Lung (tissue), 12 donors: Measurements from ENCODE around the gene DNASE2. TPM values are rescaled to one million over a fixed set of nuclear protein-coding genes. Genes with fewer than 3 reads are reported as not detected.
"Not testable (repeated sequence)": the region's sequence is repeated elsewhere in the genome, so short reads cannot be mapped to it uniquely, and the experiment has no call there.

ENCODE experiments used
- ATAC-seq: fragments of 200-7000 bp; cut with Tn5 transposase; one replicate; pipeline ENCODE4 v1.9.1; 2020; ENCODE audit warnings: moderate number of reproducible peaks; ENCODE audit not compliant: insufficient read depth, low FRiP score
- DNase-seq, 3 donors: peaks; one replicate each; pipeline ENCODE4 v3.0.0-alpha.2; 2013 to 2017
- H3K27ac ChIP-seq, 2 donors: one replicate each; pipeline ENCODE4 v1.5.1; 2013; ENCODE audit warnings: mild to moderate bottlenecking in 2 of 2, moderate library complexity in 2 of 2, control low read depth in 1 of 2, inconsistent platforms in 1 of 2, low read depth in 1 of 2, low read length in 1 of 2
- H3K27me3 ChIP-seq, 3 donors: one replicate each; pipeline ENCODE4 v1.5.1; 2013; ENCODE audit warnings: low read length in 2 of 3; ENCODE audit not compliant: control insufficient read depth in 3 of 3, insufficient read depth in 3 of 3
- H3K36me3 ChIP-seq, 4 donors: one replicate each; pipeline ENCODE4 v1.5.1; 2013; ENCODE audit warnings: low read length in 4 of 4, mild to moderate bottlenecking in 1 of 4, moderate library complexity in 1 of 4; ENCODE audit not compliant: control insufficient read depth in 4 of 4, insufficient read depth in 4 of 4
- H3K4me1 ChIP-seq, 5 donors: one replicate each; pipeline ENCODE4 v1.5.1; 2013; ENCODE audit warnings: low read length in 5 of 5, mild to moderate bottlenecking in 2 of 5, moderate library complexity in 1 of 5; ENCODE audit not compliant: control insufficient read depth in 5 of 5, insufficient read depth in 5 of 5
- H3K4me3 ChIP-seq: one replicate; pipeline ENCODE4 v1.5.1; 2013; ENCODE audit warnings: mild to moderate bottlenecking, control low read depth, moderate library complexity
- H3K9ac ChIP-seq, 2 donors: one replicate each; pipeline ENCODE4 v1.5.1; 2013; ENCODE audit warnings: low read length in 2 of 2, control low read depth in 1 of 2; ENCODE audit not compliant: insufficient read depth in 1 of 2
- H3K9me3 ChIP-seq, 4 donors: one replicate each; pipeline ENCODE4 v1.5.1; 2013; ENCODE audit warnings: low read length in 3 of 4, mild to moderate bottlenecking in 1 of 4, moderate library complexity in 1 of 4; ENCODE audit not compliant: control insufficient read depth in 4 of 4, insufficient read depth in 3 of 4
- WGBS, 2 donors: extraction: QIAGEN DNeasy Blood & Tissue Kit; methylation state at CpG; one replicate each; pipeline ENCODE4 v1.1.7; 2013; 5-methylcytosine and 5-hydroxymethylcytosine counted together
- polyA plus RNA-seq, 2 donors: library from polyadenylated mRNA; stranded (reverse); fragments of 200-250 nt; gene quantifications; one replicate each; pipeline ENCODE4 v1.2.1, GENCODE V29; 2013
- total RNA-seq, 2 donors: library from RNA; depleted of rRNA in 1 of 2; stranded (reverse); fragments of >200 nt in 1 of 2; gene quantifications; one replicate each; pipeline ENCODE4 v1.2.1, GENCODE V29; 2014 to 2021
- TF ChIP-seq, protein P1 (sequence below): IDR thresholded peaks from 2 replicates; pipeline ENCODE4 v1.5.1; 2012; ENCODE audit warnings: mild to moderate bottlenecking; ENCODE audit errors: control extremely low read depth, extremely low read depth
- donor health status: control.
- donor health status: control.
- donor health status: Bipolar disorder and iron deficiency.
- donor health status: healthy.
- donor health status: DM: yes; HTN: yes; CAD: no.

Gene DNASE2
- total and polyA plus RNA-seq, 4 donors, result 31.2 to 72.3 (median 50.1) TPM

DNA sequence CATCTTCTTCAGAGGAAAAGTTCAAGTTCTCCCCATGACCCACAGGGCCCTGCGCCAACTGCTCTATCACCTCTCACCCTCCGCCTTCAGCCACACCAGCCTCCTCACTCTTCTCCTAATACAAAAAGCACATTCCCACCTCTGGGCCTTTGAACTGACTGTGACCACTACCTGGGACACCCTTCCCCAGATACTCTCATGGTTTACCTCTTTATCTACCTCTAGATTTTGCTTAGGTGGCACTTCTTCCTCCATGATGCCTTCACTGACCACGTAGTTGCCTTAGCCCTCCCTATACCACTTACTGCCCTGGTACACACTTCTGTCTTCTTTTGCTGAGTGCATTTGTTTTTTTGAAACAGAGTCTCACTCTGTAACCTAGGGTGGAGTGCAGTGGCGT is 41.7 kb upstream of the DNASE2 start:
- peaks cover 0 to 1% (median 0%) of the 10 kb centered on the region in 5 donors for H3K4me1 ChIP-seq
- no peak overlapping the region for H3K4me3 ChIP-seq
- TF ChIP-seq, protein P1, sequence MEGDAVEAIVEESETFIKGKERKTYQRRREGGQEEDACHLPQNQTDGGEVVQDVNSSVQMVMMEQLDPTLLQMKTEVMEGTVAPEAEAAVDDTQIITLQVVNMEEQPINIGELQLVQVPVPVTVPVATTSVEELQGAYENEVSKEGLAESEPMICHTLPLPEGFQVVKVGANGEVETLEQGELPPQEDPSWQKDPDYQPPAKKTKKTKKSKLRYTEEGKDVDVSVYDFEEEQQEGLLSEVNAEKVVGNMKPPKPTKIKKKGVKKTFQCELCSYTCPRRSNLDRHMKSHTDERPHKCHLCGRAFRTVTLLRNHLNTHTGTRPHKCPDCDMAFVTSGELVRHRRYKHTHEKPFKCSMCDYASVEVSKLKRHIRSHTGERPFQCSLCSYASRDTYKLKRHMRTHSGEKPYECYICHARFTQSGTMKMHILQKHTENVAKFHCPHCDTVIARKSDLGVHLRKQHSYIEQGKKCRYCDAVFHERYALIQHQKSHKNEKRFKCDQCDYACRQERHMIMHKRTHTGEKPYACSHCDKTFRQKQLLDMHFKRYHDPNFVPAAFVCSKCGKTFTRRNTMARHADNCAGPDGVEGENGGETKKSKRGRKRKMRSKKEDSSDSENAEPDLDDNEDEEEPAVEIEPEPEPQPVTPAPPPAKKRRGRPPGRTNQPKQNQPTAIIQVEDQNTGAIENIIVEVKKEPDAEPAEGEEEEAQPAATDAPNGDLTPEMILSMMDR, result no peak
- peaks cover 13 to 36% (median 31%) of the 10 kb centered on the region in 4 donors for H3K36me3 ChIP-seq
- H3K9me3 ChIP-seq, result no peaks in the 10 kb centered on the region
- no peaks in the 10 kb centered on the region for H3K27me3 ChIP-seq
- WGBS, 2 donors, result 97% methylated on average over 4 of the region's 4 CpGs
- H3K9ac ChIP-seq, result no peak overlapping the region
- H3K27ac ChIP-seq, result no peak overlapping the region
- ATAC-seq, result no peak
- DNase-seq, result no peak

DNA sequence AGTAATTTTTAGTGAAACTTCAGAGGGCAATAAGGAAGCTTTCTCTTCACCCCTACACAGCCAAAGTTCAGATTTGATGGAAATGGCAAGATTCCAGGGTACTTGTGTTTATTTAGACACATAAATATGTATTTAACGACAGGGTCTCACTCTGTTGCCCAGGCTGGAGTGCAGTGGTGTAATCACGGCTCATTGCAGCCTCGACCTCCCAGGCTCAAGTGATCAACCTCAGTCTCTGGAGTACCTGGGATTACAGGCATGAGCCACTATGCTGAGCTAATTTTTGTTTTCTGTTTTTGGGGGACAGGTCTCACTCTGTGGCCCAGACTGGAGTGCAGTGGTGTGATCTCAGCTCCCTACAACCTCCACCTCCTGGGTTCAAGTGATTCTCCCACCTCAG is 39.8 kb upstream of the DNASE2 start:
- TF ChIP-seq, protein P1, result no peak
- WGBS, 2 donors, result 44 to 67% methylated on average over 3 of the region's 3 CpGs

DNA sequence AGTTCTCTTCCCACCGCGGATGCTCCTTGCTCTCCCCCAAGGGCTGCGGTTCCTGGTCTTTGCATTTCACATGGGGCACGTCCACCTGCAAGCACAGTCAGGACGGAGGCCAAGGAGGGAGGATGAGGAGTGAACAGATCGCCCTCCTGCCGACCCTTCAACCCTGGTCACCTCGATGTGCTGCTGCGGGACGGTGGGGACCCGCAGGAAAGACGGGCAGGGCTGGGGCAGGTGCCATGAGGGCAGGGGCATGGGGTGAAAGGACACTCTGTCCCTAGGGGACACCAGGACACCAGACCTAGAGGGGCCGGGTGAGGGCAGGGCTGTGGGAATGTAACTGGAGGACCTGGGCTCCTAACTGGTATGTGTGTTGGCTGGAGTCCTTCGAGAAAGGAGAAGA is 37.0 kb upstream of the DNASE2 start:
- WGBS, 2 donors, result 92 to 94% methylated on average over 14 of the region's 14 CpGs
- no peaks in the 10 kb centered on the region for H3K9me3 ChIP-seq
- H3K27ac ChIP-seq, result no peak overlapping the region
- DNase-seq, result no peak
- TF ChIP-seq, protein P1, result no peak
- no peak overlapping the region for H3K9ac ChIP-seq
- peaks cover 0 to 11% (median 6%) of the 10 kb centered on the region in 5 donors for H3K4me1 ChIP-seq
- H3K4me3 ChIP-seq, result no peak overlapping the region
- no peak for ATAC-seq
- no peaks in the 10 kb centered on the region for H3K27me3 ChIP-seq
- peaks cover 6 to 12% (median 7%) of the 10 kb centered on the region in 4 donors for H3K36me3 ChIP-seq

More for the DNA sequence above, 39.8 kb upstream of the DNASE2 start:
- Histone ChIP-seq H3K27me3 (no peaks in the 10 kb centered on the region), H3K4me3 (no peak overlapping the region), H3K4me1 (peaks cover 0 to 1% (median 0%) of the 10 kb centered on the region in 5 donors), H3K36me3 (peaks cover 13 to 29% (median 22%) of the 10 kb centered on the region in 4 donors), H3K27ac (no peak overlapping the region), H3K9ac (no peak overlapping the region), H3K9me3 (no peaks in the 10 kb centered on the region)
- DNase-seq (peak in 2 of 3 donors; percentile 53 to 55), ATAC-seq (no peak)

DNA sequence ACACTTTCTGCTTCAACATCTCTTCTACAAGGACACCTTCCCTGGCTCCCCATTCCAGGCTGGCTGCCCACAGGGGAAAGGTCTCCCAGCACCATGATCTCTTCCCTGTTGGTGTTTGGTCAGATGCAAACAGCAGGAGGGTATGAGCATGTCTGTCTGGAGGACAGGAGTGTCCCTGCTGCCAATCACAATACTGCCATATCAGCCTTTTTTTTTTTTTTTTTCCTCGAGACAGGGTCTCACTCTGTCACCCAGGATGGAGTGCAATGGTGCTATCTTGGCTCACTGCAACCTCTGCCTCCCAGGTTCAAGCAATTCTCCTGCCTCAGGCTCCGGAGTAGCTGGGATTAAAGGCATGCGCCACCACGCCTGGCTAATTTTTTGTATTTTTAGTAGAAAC is 34.6 kb upstream of the DNASE2 start:
- H3K4me1 ChIP-seq, result peaks cover 0 to 22% (median 13%) of the 10 kb centered on the region in 5 donors
- DNase-seq, H3K9me3 ChIP-seq, H3K36me3 ChIP-seq, H3K9ac ChIP-seq, H3K27ac ChIP-seq, H3K4me3 ChIP-seq, H3K27me3 ChIP-seq, ATAC-seq: not testable (repeated sequence)
- WGBS, 2 donors, result 85 to 91% methylated on average over 4 of the region's 4 CpGs
